K562 (cell line): ENCODE results near the gene RAB31. TPM values are rescaled to one million over a fixed set of nuclear protein-coding genes. Genes with fewer than 3 reads are reported as not detected.
A peak's percentile ranks its signal among the peaks of the same experiment; 100 is the strongest.

ENCODE experiments used
- KDM1A ChIP-seq, 2 experiments: fragments of 450-650 bp; IDR thresholded peaks; 2 replicates each; pipeline ENCODE4 v1.6.1; 2016; ENCODE audit warnings: mild to moderate bottlenecking in 2 of 2
- NCOA4 ChIP-seq: fragments of 450-650 bp; IDR thresholded peaks from 2 replicates; pipeline ENCODE4 v1.6.1; 2018; ENCODE audit warnings: mild to moderate bottlenecking; ENCODE audit not compliant: partially characterized antibody
- NELFE ChIP-seq: IDR thresholded peaks from 2 replicates; pipeline ENCODE4 v1.6.1; 2011; ENCODE audit warnings: mild to moderate bottlenecking; ENCODE audit not compliant: insufficient read depth, insufficient read length
- SMAD2 ChIP-seq: fragments of 150-350 bp; IDR thresholded peaks from 2 replicates; pipeline ENCODE4 v1.6.1; 2014; ENCODE audit warnings: low read depth, mild to moderate bottlenecking, low read length
- SNRNP70 ChIP-seq: fragments of 200-400 bp; formaldehyde crosslinking; optimal IDR thresholded peaks from 2 replicates; pipeline ENCODE3; 2017; ENCODE audit warnings: low read depth, low read length
- SOX6 ChIP-seq: fragments of 450-650 bp; IDR thresholded peaks from 2 replicates; pipeline ENCODE4 v1.6.1; 2014; ENCODE audit warnings: mild to moderate bottlenecking
- SP1 ChIP-seq: sonication (generic); formaldehyde crosslinking; IDR thresholded peaks from 2 replicates; pipeline ENCODE4 v1.8.1; 2022; ENCODE audit warnings: mild to moderate bottlenecking, missing genetic modification reagents
- SRF ChIP-seq, 2 experiments: fragments of 250-450, 450-650 bp in 1 of 2; sonication (Bioruptor Pico) in 1 of 2; sonication (generic) in 1 of 2; formaldehyde crosslinking; IDR thresholded peaks; 2 replicates each; pipeline versions ENCODE4 v1.5.0 to v1.5.1; 2020 to 2022; ENCODE audit warnings: mild to moderate bottlenecking in 1 of 2, missing genetic modification reagents in 1 of 2
- WHSC1 ChIP-seq: IDR thresholded peaks from one replicate; pipeline ENCODE4 v1.6.1; 2012; ENCODE audit warnings: low read length, control low read depth, inconsistent platforms
- ZC3H11A ChIP-seq: IDR thresholded peaks from 2 replicates; pipeline ENCODE4 v1.6.1; 2012; ENCODE audit warnings: low read depth, low read length, improper control_type of control experiment
- ZNF24 ChIP-seq: fragments of 450-650 bp; IDR thresholded peaks from 2 replicates; pipeline ENCODE4 v1.6.1; 2016
- ZNF695 ChIP-seq: fragments of 450-650 bp; formaldehyde crosslinking; IDR thresholded peaks from 2 replicates; pipeline ENCODE4 v1.4.0; 2020; ENCODE audit warnings: mild to moderate bottlenecking, moderate library complexity
- polyA plus RNA-seq, 8 experiments: library from polyadenylated mRNA; depleted of rRNA in 4 of 8; stranded (reverse) in 5 of 8; unstranded in 3 of 8; fragments of >200 nt; fragmentation: Nextera tagmentation in 2 of 8; fragmentation: Illumina TruSeq in 1 of 8; extraction: Ambion mirVana in 2 of 8; extraction: Trizol in 1 of 8; gene quantifications; 2 replicates each; pipeline versions ENCODE4 v1.2.1 to v1.2.3, GENCODE V29; 2011 to 2014; ENCODE audit warnings: inconsistent platforms in 1 of 8, missing spikeins in 1 of 8
- total RNA-seq, 7 experiments: library from RNA; depleted of rRNA in 6 of 7; stranded (reverse); fragments of >200 nt in 6 of 7; fragmentation: Illumina TruSeq in 2 of 7; extraction: Trizol in 2 of 7; gene quantifications; 2 replicates each; pipeline versions ENCODE4 v1.2.1 to v1.2.3, GENCODE V29; 2011 to 2021; ENCODE audit warnings: low replicate concordance in 1 of 7
- TF ChIP-seq, protein P1 (sequence below): sonication (generic); formaldehyde crosslinking; IDR thresholded peaks from 2 replicates; pipeline ENCODE4 v1.8.0; 2023; ENCODE audit warnings: missing genetic modification reagents, mild to moderate bottlenecking, borderline replicate concordance
- TF ChIP-seq, protein P2 (sequence below): sonication (generic); formaldehyde crosslinking; IDR thresholded peaks from 2 replicates; pipeline ENCODE4 v1.8.0; 2022; ENCODE audit warnings: mild to moderate bottlenecking, missing genetic modification reagents
- TF ChIP-seq, protein P3 (sequence below): fragments of 450-650 bp; IDR thresholded peaks from 2 replicates; pipeline ENCODE4 v1.6.1; 2016; ENCODE audit warnings: mild to moderate bottlenecking

Gene RAB31
- total and polyA plus RNA-seq, 9 of the 15 experiments (the other 6 are each of a cell fraction or from before 2014, with no cell fraction given): 20.7 to 70.4 (median 41.3) TPM

DNA sequence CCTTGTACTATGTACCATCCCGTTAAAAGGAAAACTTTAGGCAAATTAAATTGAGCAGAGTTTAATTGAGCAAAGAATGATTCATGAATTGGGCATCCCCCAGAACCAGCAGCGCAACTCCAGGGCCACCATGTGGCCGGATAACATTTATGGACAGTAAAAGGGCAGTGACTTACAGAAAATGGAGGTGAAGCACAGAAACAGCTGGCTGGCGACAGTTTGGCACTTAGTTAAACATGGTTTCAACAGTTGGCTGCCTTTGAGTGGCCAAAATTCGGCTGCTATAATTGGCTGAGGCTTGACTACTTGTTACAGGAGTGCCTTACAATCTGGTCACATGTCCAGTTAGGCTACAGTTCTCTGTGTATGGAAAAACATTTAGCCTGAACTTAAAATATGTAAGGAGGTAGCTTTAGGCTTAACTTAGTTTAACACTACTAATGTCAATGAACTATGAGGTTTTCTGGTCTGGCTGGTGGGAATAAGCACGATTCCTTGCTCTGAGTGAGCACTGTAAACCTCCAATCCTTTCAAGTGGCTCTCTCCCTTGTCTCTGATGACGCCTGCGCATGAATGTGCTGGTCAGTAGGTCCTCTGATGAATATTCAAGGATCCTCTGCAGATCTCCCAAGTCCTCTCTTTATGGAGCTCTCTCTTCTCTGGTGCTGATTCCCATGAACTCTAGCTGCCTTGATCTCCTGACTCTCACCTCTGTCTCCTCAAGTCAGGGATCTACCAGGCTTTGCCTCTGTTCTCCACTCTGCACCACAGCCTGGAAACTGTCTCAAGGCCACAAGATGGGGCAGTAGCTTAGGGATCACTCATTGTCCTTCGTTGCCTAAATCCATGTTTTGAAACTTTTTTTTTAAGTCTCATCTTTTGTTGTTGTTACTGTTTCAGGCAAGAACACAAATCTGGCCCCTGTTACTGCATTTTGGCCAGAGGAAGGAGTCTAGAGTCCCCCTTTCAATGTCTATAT is 24.4 kb upstream of the RAB31 start (continued):
- TF ChIP-seq, protein P1, sequence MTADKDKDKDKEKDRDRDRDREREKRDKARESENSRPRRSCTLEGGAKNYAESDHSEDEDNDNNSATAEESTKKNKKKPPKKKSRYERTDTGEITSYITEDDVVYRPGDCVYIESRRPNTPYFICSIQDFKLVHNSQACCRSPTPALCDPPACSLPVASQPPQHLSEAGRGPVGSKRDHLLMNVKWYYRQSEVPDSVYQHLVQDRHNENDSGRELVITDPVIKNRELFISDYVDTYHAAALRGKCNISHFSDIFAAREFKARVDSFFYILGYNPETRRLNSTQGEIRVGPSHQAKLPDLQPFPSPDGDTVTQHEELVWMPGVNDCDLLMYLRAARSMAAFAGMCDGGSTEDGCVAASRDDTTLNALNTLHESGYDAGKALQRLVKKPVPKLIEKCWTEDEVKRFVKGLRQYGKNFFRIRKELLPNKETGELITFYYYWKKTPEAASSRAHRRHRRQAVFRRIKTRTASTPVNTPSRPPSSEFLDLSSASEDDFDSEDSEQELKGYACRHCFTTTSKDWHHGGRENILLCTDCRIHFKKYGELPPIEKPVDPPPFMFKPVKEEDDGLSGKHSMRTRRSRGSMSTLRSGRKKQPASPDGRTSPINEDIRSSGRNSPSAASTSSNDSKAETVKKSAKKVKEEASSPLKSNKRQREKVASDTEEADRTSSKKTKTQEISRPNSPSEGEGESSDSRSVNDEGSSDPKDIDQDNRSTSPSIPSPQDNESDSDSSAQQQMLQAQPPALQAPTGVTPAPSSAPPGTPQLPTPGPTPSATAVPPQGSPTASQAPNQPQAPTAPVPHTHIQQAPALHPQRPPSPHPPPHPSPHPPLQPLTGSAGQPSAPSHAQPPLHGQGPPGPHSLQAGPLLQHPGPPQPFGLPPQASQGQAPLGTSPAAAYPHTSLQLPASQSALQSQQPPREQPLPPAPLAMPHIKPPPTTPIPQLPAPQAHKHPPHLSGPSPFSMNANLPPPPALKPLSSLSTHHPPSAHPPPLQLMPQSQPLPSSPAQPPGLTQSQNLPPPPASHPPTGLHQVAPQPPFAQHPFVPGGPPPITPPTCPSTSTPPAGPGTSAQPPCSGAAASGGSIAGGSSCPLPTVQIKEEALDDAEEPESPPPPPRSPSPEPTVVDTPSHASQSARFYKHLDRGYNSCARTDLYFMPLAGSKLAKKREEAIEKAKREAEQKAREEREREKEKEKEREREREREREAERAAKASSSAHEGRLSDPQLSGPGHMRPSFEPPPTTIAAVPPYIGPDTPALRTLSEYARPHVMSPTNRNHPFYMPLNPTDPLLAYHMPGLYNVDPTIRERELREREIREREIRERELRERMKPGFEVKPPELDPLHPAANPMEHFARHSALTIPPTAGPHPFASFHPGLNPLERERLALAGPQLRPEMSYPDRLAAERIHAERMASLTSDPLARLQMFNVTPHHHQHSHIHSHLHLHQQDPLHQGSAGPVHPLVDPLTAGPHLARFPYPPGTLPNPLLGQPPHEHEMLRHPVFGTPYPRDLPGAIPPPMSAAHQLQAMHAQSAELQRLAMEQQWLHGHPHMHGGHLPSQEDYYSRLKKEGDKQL: no peak
- TF ChIP-seq SMAD2 (no peak), NELFE (no peak), ZNF24 (0 out of 2 replicates have a peak, but pooled peaks have one; percentile 27), SNRNP70 (no peak), WHSC1 (no peak), KDM1A (IDR thresholded peaks at IDR 0.05) (no peak; a peak in 1 of 4 replicates), NCOA4 (no peak), SOX6 (peak; percentile 63), SP1 (CRISPR knock-in tag) (no peak), ZNF695 (no peak), SRF (CRISPR knock-in tag; IDR thresholded peaks at IDR 0.05) (0 out of 4 replicates have a peak, but pooled peaks of 1 of the 2 experiments have one; percentile 10), ZC3H11A (no peak; the same call in 1 of the 2 replicates)
- TF ChIP-seq, protein P2, sequence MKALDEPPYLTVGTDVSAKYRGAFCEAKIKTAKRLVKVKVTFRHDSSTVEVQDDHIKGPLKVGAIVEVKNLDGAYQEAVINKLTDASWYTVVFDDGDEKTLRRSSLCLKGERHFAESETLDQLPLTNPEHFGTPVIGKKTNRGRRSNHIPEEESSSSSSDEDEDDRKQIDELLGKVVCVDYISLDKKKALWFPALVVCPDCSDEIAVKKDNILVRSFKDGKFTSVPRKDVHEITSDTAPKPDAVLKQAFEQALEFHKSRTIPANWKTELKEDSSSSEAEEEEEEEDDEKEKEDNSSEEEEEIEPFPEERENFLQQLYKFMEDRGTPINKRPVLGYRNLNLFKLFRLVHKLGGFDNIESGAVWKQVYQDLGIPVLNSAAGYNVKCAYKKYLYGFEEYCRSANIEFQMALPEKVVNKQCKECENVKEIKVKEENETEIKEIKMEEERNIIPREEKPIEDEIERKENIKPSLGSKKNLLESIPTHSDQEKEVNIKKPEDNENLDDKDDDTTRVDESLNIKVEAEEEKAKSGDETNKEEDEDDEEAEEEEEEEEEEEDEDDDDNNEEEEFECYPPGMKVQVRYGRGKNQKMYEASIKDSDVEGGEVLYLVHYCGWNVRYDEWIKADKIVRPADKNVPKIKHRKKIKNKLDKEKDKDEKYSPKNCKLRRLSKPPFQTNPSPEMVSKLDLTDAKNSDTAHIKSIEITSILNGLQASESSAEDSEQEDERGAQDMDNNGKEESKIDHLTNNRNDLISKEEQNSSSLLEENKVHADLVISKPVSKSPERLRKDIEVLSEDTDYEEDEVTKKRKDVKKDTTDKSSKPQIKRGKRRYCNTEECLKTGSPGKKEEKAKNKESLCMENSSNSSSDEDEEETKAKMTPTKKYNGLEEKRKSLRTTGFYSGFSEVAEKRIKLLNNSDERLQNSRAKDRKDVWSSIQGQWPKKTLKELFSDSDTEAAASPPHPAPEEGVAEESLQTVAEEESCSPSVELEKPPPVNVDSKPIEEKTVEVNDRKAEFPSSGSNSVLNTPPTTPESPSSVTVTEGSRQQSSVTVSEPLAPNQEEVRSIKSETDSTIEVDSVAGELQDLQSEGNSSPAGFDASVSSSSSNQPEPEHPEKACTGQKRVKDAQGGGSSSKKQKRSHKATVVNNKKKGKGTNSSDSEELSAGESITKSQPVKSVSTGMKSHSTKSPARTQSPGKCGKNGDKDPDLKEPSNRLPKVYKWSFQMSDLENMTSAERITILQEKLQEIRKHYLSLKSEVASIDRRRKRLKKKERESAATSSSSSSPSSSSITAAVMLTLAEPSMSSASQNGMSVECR (CRISPR knock-in tag): no peak
- TF ChIP-seq, protein P3, sequence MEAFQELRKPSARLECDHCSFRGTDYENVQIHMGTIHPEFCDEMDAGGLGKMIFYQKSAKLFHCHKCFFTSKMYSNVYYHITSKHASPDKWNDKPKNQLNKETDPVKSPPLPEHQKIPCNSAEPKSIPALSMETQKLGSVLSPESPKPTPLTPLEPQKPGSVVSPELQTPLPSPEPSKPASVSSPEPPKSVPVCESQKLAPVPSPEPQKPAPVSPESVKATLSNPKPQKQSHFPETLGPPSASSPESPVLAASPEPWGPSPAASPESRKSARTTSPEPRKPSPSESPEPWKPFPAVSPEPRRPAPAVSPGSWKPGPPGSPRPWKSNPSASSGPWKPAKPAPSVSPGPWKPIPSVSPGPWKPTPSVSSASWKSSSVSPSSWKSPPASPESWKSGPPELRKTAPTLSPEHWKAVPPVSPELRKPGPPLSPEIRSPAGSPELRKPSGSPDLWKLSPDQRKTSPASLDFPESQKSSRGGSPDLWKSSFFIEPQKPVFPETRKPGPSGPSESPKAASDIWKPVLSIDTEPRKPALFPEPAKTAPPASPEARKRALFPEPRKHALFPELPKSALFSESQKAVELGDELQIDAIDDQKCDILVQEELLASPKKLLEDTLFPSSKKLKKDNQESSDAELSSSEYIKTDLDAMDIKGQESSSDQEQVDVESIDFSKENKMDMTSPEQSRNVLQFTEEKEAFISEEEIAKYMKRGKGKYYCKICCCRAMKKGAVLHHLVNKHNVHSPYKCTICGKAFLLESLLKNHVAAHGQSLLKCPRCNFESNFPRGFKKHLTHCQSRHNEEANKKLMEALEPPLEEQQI: no peak; the same call in 1 of the 2 replicates
